HCT116 (cell line): ENCODE data around the gene CDK5RAP1. TPM values are rescaled to one million over a fixed set of nuclear protein-coding genes. Genes with fewer than 3 reads are reported as not detected.

Experiments
- ATAC-seq: fragments of 200-7000 bp; cut with Tn5 transposase; 2 replicates; pipeline ENCODE4 v1.9.1; 2020; ENCODE audit warnings: mild to moderate bottlenecking, moderate library complexity
- BruUV-seq: library from RNA; stranded (reverse); fragments of 400-500 nt; replicated peaks from 2 replicates; lab custom pipeline; 2021; lab: Mats Ljungman, UMichigan
- CTCF ChIA-PET: fragments of 300-600 bp; sonication (Branson Sonifier 250); formaldehyde crosslinking; loops from one replicate; lab custom pipeline; 2021; ENCODE audit warnings: antibody characterized with exemption; lab: Charles Lee
- POLR2A ChIA-PET: fragments of 300-600, 350-600 bp; sonication (Branson Sonifier 250); formaldehyde crosslinking; loops from one replicate; lab custom pipeline; 2021; ENCODE audit warnings: antibody characterized with exemption; lab: Charles Lee
- RAD21 ChIA-PET, 2 experiments: fragments of 300-600 bp; sonication (Branson Sonifier 250); formaldehyde crosslinking; loops; one replicate each; lab custom pipeline; 2023; ENCODE audit warnings: low total read pairs in 2 of 2; ENCODE audit not compliant: uncharacterized antibody in 2 of 2, unreplicated experiment in 2 of 2, low non-redundant PET in 1 of 2; lab: Charles Lee
- DNase-seq: peaks from one replicate; pipeline ENCODE4 v3.0.0-alpha.2; 2010; ENCODE audit warnings: low read depth, low spot score
- H2AFZ ChIP-seq: fragments of 200-600 bp; shearing (Covaris generic), sonication (generic); 2 replicates; pipeline ENCODE4 v1.6.1; 2017; ENCODE audit warnings: low read depth, mixed run types, mixed read lengths, antibody characterized with exemption, low read length; ENCODE audit not compliant: poor library complexity, severe bottlenecking
- H3K27ac ChIP-seq: 2 replicates; pipeline ENCODE4 v1.5.1; 2012; ENCODE audit warnings: low read depth, low read length
- H3K27me3 ChIP-seq: fragments of 200-600 bp; sonication (generic); 2 replicates; pipeline ENCODE4 v1.6.1; 2016; ENCODE audit warnings: mixed run types, low read length, mixed read lengths; ENCODE audit not compliant: insufficient read depth
- H3K36me3 ChIP-seq, 2 experiments: fragments of 200-500 bp in 1 of 2; fragments of 200-600 bp in 1 of 2; sonication (Bioruptor generic) in 1 of 2; sonication (generic) in 1 of 2; 2 replicates each; pipeline versions ENCODE4 v1.5.1 to v1.6.1; 2014 to 2016; ENCODE audit warnings: low read length in 2 of 2, inconsistent platforms in 1 of 2, mixed read lengths in 1 of 2, mixed run types in 1 of 2; ENCODE audit not compliant: insufficient read depth in 2 of 2, control insufficient read depth in 1 of 2
- H3K4me1 ChIP-seq, 2 experiments: fragments of 200-600 bp in 1 of 2; sonication (generic) in 1 of 2; 2 replicates each; pipeline versions ENCODE4 v1.5.1 to v1.6.1; 2012 to 2017; ENCODE audit warnings: low read length in 2 of 2, inconsistent platforms in 1 of 2, mild to moderate bottlenecking in 1 of 2, mixed read lengths in 1 of 2, mixed run types in 1 of 2, moderate library complexity in 1 of 2; ENCODE audit not compliant: insufficient read depth in 2 of 2, control insufficient read depth in 1 of 2
- H3K4me2 ChIP-seq: fragments of 200-600 bp; sonication (generic); 2 replicates; pipeline ENCODE4 v1.6.1; 2017; ENCODE audit warnings: mixed run types, low read length, mixed read lengths
- H3K4me3 ChIP-seq, 2 experiments: fragments of 200-600 bp in 1 of 2; sonication (generic) in 1 of 2; replicated peaks in 1 of 2; 2 replicates each; pipeline ENCODE4 v1.5.1; 2011 to 2016; ENCODE audit warnings: low read length in 2 of 2, control low read depth in 1 of 2, low read depth in 1 of 2, mild to moderate bottlenecking in 1 of 2, mixed read lengths in 1 of 2, mixed run types in 1 of 2
- H3K79me2 ChIP-seq: fragments of 200-600 bp; sonication (generic); 2 replicates; pipeline ENCODE4 v1.6.1; 2017; ENCODE audit warnings: mild to moderate bottlenecking, mixed run types, low read length, moderate library complexity, mixed read lengths; ENCODE audit not compliant: insufficient read depth
- H3K9ac ChIP-seq: fragments of 200-600 bp; sonication (generic); 2 replicates; pipeline ENCODE4 v1.6.1; 2016; ENCODE audit warnings: low read length, mixed read lengths
- H3K9me2 ChIP-seq: fragments of 200-600 bp; sonication (generic), shearing (Covaris generic); 2 replicates; pipeline ENCODE4 v1.6.1; 2017; ENCODE audit warnings: mixed run types, mild to moderate bottlenecking, moderate library complexity; ENCODE audit not compliant: insufficient read depth
- H3K9me3 ChIP-seq, 2 experiments: fragments of 200-500 bp in 1 of 2; fragments of 200-600 bp in 1 of 2; sonication (Bioruptor generic) in 1 of 2; sonication (generic) in 1 of 2; 2 replicates each; pipeline ENCODE4 v1.6.1; 2014 to 2017; ENCODE audit warnings: low read length in 2 of 2, mixed read lengths in 2 of 2, inconsistent platforms in 1 of 2, low read depth in 1 of 2, mild to moderate bottlenecking in 1 of 2, mixed run types in 1 of 2, moderate library complexity in 1 of 2; ENCODE audit not compliant: control insufficient read depth in 1 of 2, insufficient read depth in 1 of 2
- H4K20me1 ChIP-seq: fragments of 200-600 bp; sonication (generic), shearing (Covaris generic); 2 replicates; pipeline ENCODE4 v1.6.1; 2017; ENCODE audit warnings: mixed run types, mild to moderate bottlenecking, moderate library complexity; ENCODE audit not compliant: insufficient read depth
- CBX3 ChIP-seq: IDR thresholded peaks from 2 replicates; pipeline ENCODE4 v1.6.1; 2012; ENCODE audit warnings: low read depth
- EZH2phosphoT487 ChIP-seq: fragments of 200-600 bp; IDR thresholded peaks from 2 replicates; pipeline ENCODE4 v1.6.1; 2018; ENCODE audit warnings: antibody characterized with exemption, borderline replicate concordance
- FOSL1 ChIP-seq: IDR thresholded peaks from 2 replicates; pipeline ENCODE4 v1.6.1; 2012; ENCODE audit warnings: low read depth
- POLR2A ChIP-seq: IDR thresholded peaks from 2 replicates; pipeline ENCODE4 v1.7.0; 2011; ENCODE audit warnings: borderline replicate concordance; ENCODE audit not compliant: insufficient read depth, insufficient read length; ENCODE audit errors: extremely low read depth
- SIN3A ChIP-seq: IDR thresholded peaks from 2 replicates; pipeline ENCODE4 v1.6.1; 2012; ENCODE audit warnings: low read depth
- ZFX ChIP-seq: fragments of 450-650 bp; IDR thresholded peaks from 2 replicates; pipeline ENCODE4 v1.6.1; 2017
- ZNF274 ChIP-seq: fragments of 200-500 bp; sonication (Bioruptor generic); IDR thresholded peaks from 2 replicates; pipeline ENCODE4 v1.6.1; 2014; ENCODE audit warnings: mild to moderate bottlenecking, low read depth, low read length, inconsistent platforms
- intact Hi-C: fragments of 100-400 bp; cut with micrococcal nuclease; formaldehyde crosslinking; loops from 2 replicates; pipeline ENCODE4 v1.10.0; 2022
- total RNA-seq: library from RNA; stranded (reverse); gene quantifications from one replicate; pipeline ENCODE4 v1.2.1, GENCODE V29; 2021; ENCODE audit not compliant: unreplicated experiment
- TF ChIP-seq, protein P1 (sequence below), 3 experiments: fragments of 200-600 bp in 1 of 3; sonication (generic) in 1 of 3; IDR thresholded peaks in 2 of 3; conservative IDR thresholded peaks in 1 of 3; 2 replicates each; pipeline ENCODE4 v1.5.1; 2012 to 2017; ENCODE audit warnings: low read depth in 2 of 3, low read length in 2 of 3, antibody characterized with exemption in 1 of 3, borderline replicate concordance in 1 of 3, control low read depth in 1 of 3, mild to moderate bottlenecking in 1 of 3, mixed read lengths in 1 of 3, mixed run types in 1 of 3, moderate library complexity in 1 of 3; ENCODE audit not compliant: insufficient read depth in 1 of 3
- TF ChIP-seq, protein P2 (sequence below): IDR thresholded peaks from 2 replicates; pipeline ENCODE4 v1.6.1; 2012

The CDK5RAP1 gene
- total RNA-seq, 1 experiment from 2014 or later: 41.4 TPM

DNA sequence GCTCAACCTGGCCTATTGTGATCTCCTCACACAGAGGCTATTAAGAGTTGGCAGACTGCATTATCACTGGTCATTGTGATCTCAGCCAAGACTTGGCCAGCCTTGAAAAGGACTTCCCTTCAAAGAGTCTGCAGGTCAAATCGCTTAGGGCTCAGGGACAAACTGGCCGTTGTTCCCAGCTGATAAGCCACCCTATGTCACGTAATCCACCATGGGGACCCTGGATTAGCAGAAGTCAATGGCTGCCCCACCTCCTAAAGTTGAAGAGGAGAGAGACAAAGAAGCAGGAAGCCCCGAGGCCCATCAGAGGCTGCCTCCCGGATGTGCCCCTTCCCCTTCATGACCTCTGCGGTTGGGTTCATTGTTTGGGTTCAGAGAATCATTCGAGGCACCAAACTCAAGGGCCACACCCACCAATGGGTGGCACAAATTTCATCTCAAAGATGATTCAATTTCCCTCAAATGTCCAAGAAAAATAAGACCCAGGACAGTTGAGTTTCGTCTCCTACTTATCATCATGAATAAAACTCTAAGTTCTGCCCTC is 61.7 kb downstream of the CDK5RAP1 start:
- no peak overlapping the region for H2AFZ ChIP-seq
- no peak overlapping the region for H3K9ac ChIP-seq
- no peak overlapping the region for H3K4me3 ChIP-seq
- TF ChIP-seq POLR2A (no peak), FOSL1 (no peak), ZNF274 (no peak), EZH2phosphoT487 (no peak), CBX3 (no peak), ZFX (no peak), SIN3A (no peak)
- TF ChIP-seq, protein P1, sequence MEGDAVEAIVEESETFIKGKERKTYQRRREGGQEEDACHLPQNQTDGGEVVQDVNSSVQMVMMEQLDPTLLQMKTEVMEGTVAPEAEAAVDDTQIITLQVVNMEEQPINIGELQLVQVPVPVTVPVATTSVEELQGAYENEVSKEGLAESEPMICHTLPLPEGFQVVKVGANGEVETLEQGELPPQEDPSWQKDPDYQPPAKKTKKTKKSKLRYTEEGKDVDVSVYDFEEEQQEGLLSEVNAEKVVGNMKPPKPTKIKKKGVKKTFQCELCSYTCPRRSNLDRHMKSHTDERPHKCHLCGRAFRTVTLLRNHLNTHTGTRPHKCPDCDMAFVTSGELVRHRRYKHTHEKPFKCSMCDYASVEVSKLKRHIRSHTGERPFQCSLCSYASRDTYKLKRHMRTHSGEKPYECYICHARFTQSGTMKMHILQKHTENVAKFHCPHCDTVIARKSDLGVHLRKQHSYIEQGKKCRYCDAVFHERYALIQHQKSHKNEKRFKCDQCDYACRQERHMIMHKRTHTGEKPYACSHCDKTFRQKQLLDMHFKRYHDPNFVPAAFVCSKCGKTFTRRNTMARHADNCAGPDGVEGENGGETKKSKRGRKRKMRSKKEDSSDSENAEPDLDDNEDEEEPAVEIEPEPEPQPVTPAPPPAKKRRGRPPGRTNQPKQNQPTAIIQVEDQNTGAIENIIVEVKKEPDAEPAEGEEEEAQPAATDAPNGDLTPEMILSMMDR (IDR thresholded peaks at IDR 0.05 in 2 of 3, conservative IDR thresholded peaks at IDR 0.05 in 1 of 3; ENCODE audit: borderline replicate concordance in 1 of 3, insufficient read depth in 1 of 3, low read depth in 2 of 3, low read length in 2 of 3): no peak
- TF ChIP-seq, protein P2, sequence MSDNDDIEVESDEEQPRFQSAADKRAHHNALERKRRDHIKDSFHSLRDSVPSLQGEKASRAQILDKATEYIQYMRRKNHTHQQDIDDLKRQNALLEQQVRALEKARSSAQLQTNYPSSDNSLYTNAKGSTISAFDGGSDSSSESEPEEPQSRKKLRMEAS: no peak
- RAD21 ChIA-PET: no interaction called here
- H3K4me1 ChIP-seq: no peaks in the 10 kb centered on the region
- no peaks in the 10 kb centered on the region for H3K36me3 ChIP-seq
- no peaks in the 10 kb centered on the region for H3K79me2 ChIP-seq
- DNase-seq (no peak), ATAC-seq (no peak)
- CTCF ChIA-PET: no interaction called here
- POLR2A ChIA-PET: no interaction called here
- no peaks in the 10 kb centered on the region for H3K9me2 ChIP-seq
- H4K20me1 ChIP-seq: no peaks in the 10 kb centered on the region
- H3K27me3 ChIP-seq: no peaks in the 10 kb centered on the region
- H3K27ac ChIP-seq: no peak overlapping the region
- intact Hi-C loops: no loop called here
- H3K4me2 ChIP-seq: no peak overlapping the region
- no TSS peak for BruUV-seq
- H3K9me3 ChIP-seq: no peaks in the 10 kb centered on the region
